A673 (cell line): ENCODE measurements around the gene ACSL3. TPM values are rescaled to one million over a fixed set of nuclear protein-coding genes. Genes with fewer than 3 reads are reported as not detected.

ENCODE experiments used
- BruUV-seq: library from RNA; stranded (reverse); fragments of 400-500 nt; replicated peaks from 2 replicates; lab custom pipeline; 2021; lab: Mats Ljungman, UMichigan
- CTCF ChIA-PET: fragments of 300-600 bp; sonication (Branson Sonifier 250); formaldehyde crosslinking; loops from one replicate; lab custom pipeline; 2022; ENCODE audit warnings: antibody characterized with exemption; lab: Charles Lee
- POLR2A ChIA-PET: fragments of 300-600 bp; sonication (Branson Sonifier 250); formaldehyde crosslinking; loops from one replicate; lab custom pipeline; 2022; ENCODE audit warnings: antibody characterized with exemption; ENCODE audit not compliant: low non-redundant PET; lab: Charles Lee
- DNase-seq: peaks from one replicate; pipeline ENCODE4 v3.0.0-alpha.2; 2015; ENCODE audit warnings: low spot score
- H3K27ac ChIP-seq: fragments of 200-600 bp; sonication (generic); 2 replicates; pipeline ENCODE4 v1.5.1; 2016; ENCODE audit warnings: mixed run types, low read depth, mild to moderate bottlenecking, mixed read lengths, antibody characterized with exemption, low read length; ENCODE audit not compliant: poor library complexity, severe bottlenecking
- H3K27me3 ChIP-seq: fragments of 200-600 bp; sonication (generic); replicated peaks from 2 replicates; pipeline ENCODE4 v1.6.1; 2017; ENCODE audit warnings: mixed run types, low read depth, mild to moderate bottlenecking, mixed read lengths, antibody characterized with exemption, low read length; ENCODE audit not compliant: insufficient read depth, poor library complexity
- H3K36me3 ChIP-seq: fragments of 200-600 bp; sonication (generic); 2 replicates; pipeline ENCODE4 v1.6.1; 2016; ENCODE audit warnings: mixed run types, mild to moderate bottlenecking, mixed read lengths, antibody characterized with exemption, low read length; ENCODE audit not compliant: insufficient read depth, poor library complexity, severe bottlenecking
- H3K4me1 ChIP-seq: fragments of 200-600 bp; sonication (generic); 2 replicates; pipeline ENCODE4 v1.6.1; 2017; ENCODE audit warnings: mixed run types, mild to moderate bottlenecking, mixed read lengths, antibody characterized with exemption, low read length; ENCODE audit not compliant: insufficient read depth, poor library complexity, severe bottlenecking
- H3K4me3 ChIP-seq: fragments of 200-600 bp; sonication (generic); 2 replicates; pipeline ENCODE4 v1.5.1; 2016; ENCODE audit warnings: low read depth, mixed run types, mild to moderate bottlenecking, mixed read lengths, low read length; ENCODE audit not compliant: poor library complexity, severe bottlenecking
- H3K9me3 ChIP-seq: fragments of 200-600 bp; sonication (generic); 2 replicates; pipeline ENCODE4 v1.6.1; 2016; ENCODE audit warnings: mixed run types, low read depth, mild to moderate bottlenecking, mixed read lengths, antibody characterized with exemption, low read length; ENCODE audit not compliant: poor library complexity, severe bottlenecking
- CTCF ChIP-seq: fragments of 300-800, 200-600 bp; sonication (generic); conservative IDR thresholded peaks from 2 replicates; pipeline ENCODE4 v1.5.1; 2017; ENCODE audit warnings: low read depth, mild to moderate bottlenecking, antibody characterized with exemption, low read length, moderate library complexity, mixed read lengths
- EZH2 ChIP-seq: fragments of 200-600 bp; sonication (generic); IDR thresholded peaks from 2 replicates; pipeline ENCODE4 v1.6.1; 2017; ENCODE audit warnings: borderline replicate concordance, low read depth, mild to moderate bottlenecking, mixed read lengths, antibody characterized with exemption, low read length; ENCODE audit not compliant: poor library complexity, severe bottlenecking
- intact Hi-C: fragments of 100-400 bp; cut with micrococcal nuclease; formaldehyde crosslinking; loops from one replicate; pipeline ENCODE4 v1.10.0; 2022; ENCODE audit not compliant: unreplicated experiment
- total RNA-seq: library from RNA; stranded (reverse); gene quantifications from 2 replicates; pipeline ENCODE4 v1.2.3, GENCODE V29; 2021

Gene ACSL3
- total RNA-seq, 1 experiment from 2014 or later, result 163 TPM

GRCh38 chr2:222936705-222937104, 75.9 kb downstream of the ACSL3 start:
- no TSS peak for BruUV-seq
- CTCF ChIA-PET, result no interaction called here
- Histone ChIP-seq H3K4me3 (no peak overlapping the region), H3K36me3 (peaks cover 81% of the 10 kb centered on the region), H3K27ac (no peak overlapping the region), H3K9me3 (peaks cover 18% of the 10 kb centered on the region), H3K4me1 (no peaks in the 10 kb centered on the region), H3K27me3 (no peaks in the 10 kb centered on the region)
- POLR2A ChIA-PET, result no interaction called here
- intact Hi-C loops, result loop anchor here (5.0 kb wide), 1 partner anchor 244 kb away; no protein-coding TSS in a partner anchor
- DNase-seq, result no peak
- no peak for TF ChIP-seq CTCF
- no peak for TF ChIP-seq EZH2

- CTCF ChIA-PET, result no interaction called here
- intact Hi-C loops, result loop anchor here (5.0 kb wide), 1 partner anchor 246 kb away; no protein-coding TSS in a partner anchor
- POLR2A ChIA-PET, result no interaction called here
- peaks cover 68% of the 10 kb centered on the region for H3K36me3 ChIP-seq
- BruUV-seq, result no TSS peak
- DNase-seq, result no peak
- H3K4me3 ChIP-seq, result no peak overlapping the region
- H3K9me3 ChIP-seq, result peaks cover 18% of the 10 kb centered on the region
- H3K27me3 ChIP-seq, result no peaks in the 10 kb centered on the region
- H3K4me1 ChIP-seq, result peaks cover 4% of the 10 kb centered on the region
- TF ChIP-seq CTCF (no peak), EZH2 (no peak)
- no peak overlapping the region for H3K27ac ChIP-seq
Measured at GRCh38 chr2:222938327-222938726, 77.5 kb downstream of the ACSL3 start.

- Histone ChIP-seq H3K36me3 (peaks cover 58% of the 10 kb centered on the region), H3K4me1 (peaks cover 14% of the 10 kb centered on the region), H3K27ac (no peak overlapping the region), H3K27me3 (no peaks in the 10 kb centered on the region), H3K4me3 (no peak overlapping the region), H3K9me3 (peaks cover 18% of the 10 kb centered on the region)
- BruUV-seq, result no TSS peak
- CTCF ChIA-PET, result interaction anchor here (0.5 to 1.1 kb wide), 6 partner anchors 11 to 285 kb away, joined by 3 to 6 read pairs (median 4); no protein-coding TSS in a partner anchor
- POLR2A ChIA-PET, result interaction anchor here (0.6 kb wide), 1 partner anchor 498 kb away, joined by 3 read pairs; no protein-coding TSS in a partner anchor
- intact Hi-C loops, result loop anchor here (5.0 kb wide), 1 partner anchor 247 kb away; no protein-coding TSS in a partner anchor
- TF ChIP-seq EZH2, result no peak
- peak; percentile 89 for TF ChIP-seq CTCF
- DNase-seq, result peak; percentile 81
Measured at GRCh38 chr2:222939208-222939856, 78.5 kb downstream of the ACSL3 start.
